Measurements from ENCODE around the gene STAMBP.

DNA sequence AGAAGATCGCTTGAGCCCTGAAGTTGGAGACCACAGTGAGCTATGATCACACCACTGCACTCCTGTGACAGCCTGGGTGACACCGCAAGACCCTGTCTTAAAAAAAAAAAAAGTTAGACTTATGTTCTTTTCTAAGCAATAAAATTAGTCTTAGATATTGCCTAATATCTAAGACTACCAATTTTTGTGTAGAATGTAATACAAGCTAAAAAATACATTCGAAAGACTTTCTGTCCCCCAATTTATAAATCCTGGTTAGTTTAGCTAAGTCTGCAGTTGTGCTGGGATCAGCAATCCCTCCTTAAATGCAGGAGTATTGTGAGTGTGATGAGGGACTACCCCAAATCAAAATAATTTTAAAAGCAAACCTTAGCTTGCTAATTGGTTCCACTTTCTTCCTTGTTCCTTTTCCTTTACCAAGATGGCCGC is 358 bp upstream of the STAMBP start:
- TF ChIP-seq, protein P1, sequence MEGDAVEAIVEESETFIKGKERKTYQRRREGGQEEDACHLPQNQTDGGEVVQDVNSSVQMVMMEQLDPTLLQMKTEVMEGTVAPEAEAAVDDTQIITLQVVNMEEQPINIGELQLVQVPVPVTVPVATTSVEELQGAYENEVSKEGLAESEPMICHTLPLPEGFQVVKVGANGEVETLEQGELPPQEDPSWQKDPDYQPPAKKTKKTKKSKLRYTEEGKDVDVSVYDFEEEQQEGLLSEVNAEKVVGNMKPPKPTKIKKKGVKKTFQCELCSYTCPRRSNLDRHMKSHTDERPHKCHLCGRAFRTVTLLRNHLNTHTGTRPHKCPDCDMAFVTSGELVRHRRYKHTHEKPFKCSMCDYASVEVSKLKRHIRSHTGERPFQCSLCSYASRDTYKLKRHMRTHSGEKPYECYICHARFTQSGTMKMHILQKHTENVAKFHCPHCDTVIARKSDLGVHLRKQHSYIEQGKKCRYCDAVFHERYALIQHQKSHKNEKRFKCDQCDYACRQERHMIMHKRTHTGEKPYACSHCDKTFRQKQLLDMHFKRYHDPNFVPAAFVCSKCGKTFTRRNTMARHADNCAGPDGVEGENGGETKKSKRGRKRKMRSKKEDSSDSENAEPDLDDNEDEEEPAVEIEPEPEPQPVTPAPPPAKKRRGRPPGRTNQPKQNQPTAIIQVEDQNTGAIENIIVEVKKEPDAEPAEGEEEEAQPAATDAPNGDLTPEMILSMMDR (IDR thresholded peaks at IDR 0.05): no peak
- no peak for TF ChIP-seq POLR2A (IDR thresholded peaks at IDR 0.05)
